ENCODE measurements around the gene TPRG1L. TPM values are rescaled to one million over a fixed set of nuclear protein-coding genes. Genes with fewer than 3 reads are reported as not detected.

Gene TPRG1L
- total RNA-seq, 1 donor from 2014 or later: 54.0 TPM

GRCh38 chr1:3603156-3603555 lies 21.7 kb upstream of the TPRG1L start:
- no peaks in the 10 kb centered on the region for H3K9me3 ChIP-seq (replicated peaks)
- no peak for TF ChIP-seq CTCF (IDR thresholded peaks at IDR 0.05; ENCODE audit: borderline replicate concordance)
- no peaks in the 10 kb centered on the region for H3K36me3 ChIP-seq
- intact Hi-C loops (cut with micrococcal nuclease): no loop called here
- no peak overlapping the region for H3K27ac ChIP-seq (replicated peaks)
- H3K4me1 ChIP-seq: peaks cover 8% of the 10 kb centered on the region
- no peak for DNase-seq
- peaks cover 35% of the 10 kb centered on the region for H3K27me3 ChIP-seq (ENCODE audit: low read depth)
- H3K4me3 ChIP-seq: no peak overlapping the region

GRCh38 chr1:3603571-3604467 lies 21.0 kb upstream of the TPRG1L start:
- H3K4me3 ChIP-seq: no peak overlapping the region
- TF ChIP-seq CTCF (IDR thresholded peaks at IDR 0.05; ENCODE audit: borderline replicate concordance): no peak
- H3K4me1 ChIP-seq: peaks cover 2% of the 10 kb centered on the region
- H3K9me3 ChIP-seq (replicated peaks): no peaks in the 10 kb centered on the region
- intact Hi-C loops (cut with micrococcal nuclease): no loop called here
- no peak overlapping the region for H3K27ac ChIP-seq (replicated peaks)
- peaks cover 41% of the 10 kb centered on the region for H3K27me3 ChIP-seq (ENCODE audit: low read depth)
- no peak for DNase-seq
- no peaks in the 10 kb centered on the region for H3K36me3 ChIP-seq

GRCh38 chr1:3604468-3604974 lies 20.3 kb upstream of the TPRG1L start:
- H3K9me3 ChIP-seq (replicated peaks): no peaks in the 10 kb centered on the region
- intact Hi-C loops (cut with micrococcal nuclease): no loop called here
- no peaks in the 10 kb centered on the region for H3K36me3 ChIP-seq
- H3K4me1 ChIP-seq: no peaks in the 10 kb centered on the region
- no peak overlapping the region for H3K4me3 ChIP-seq
- peaks cover 48% of the 10 kb centered on the region for H3K27me3 ChIP-seq (ENCODE audit: low read depth)
- DNase-seq: no peak
- H3K27ac ChIP-seq (replicated peaks): no peak overlapping the region
- no peak for TF ChIP-seq CTCF (IDR thresholded peaks at IDR 0.05; ENCODE audit: borderline replicate concordance)

- Histone ChIP-seq H3K36me3 (no peaks in the 10 kb centered on the region), H3K4me3 (no peak overlapping the region), H3K9me3 (replicated peaks) (no peaks in the 10 kb centered on the region), H3K4me1 (peaks cover under 1% of the 10 kb centered on the region), H3K27me3 (ENCODE audit: low read depth) (peaks cover 55% of the 10 kb centered on the region), H3K27ac (replicated peaks) (no peak overlapping the region)
- no peak for DNase-seq
- TF ChIP-seq CTCF (IDR thresholded peaks at IDR 0.05; ENCODE audit: borderline replicate concordance): no peak
- intact Hi-C loops (cut with micrococcal nuclease): no loop called here
Measured at GRCh38 chr1:3604997-3605823, 19.6 kb upstream of the TPRG1L start.
